Caco-2 (cell line): Measurements from ENCODE around the gene KRT24. TPM values are rescaled to one million over a fixed set of nuclear protein-coding genes. Genes with fewer than 3 reads are reported as not detected.

Experiments
- BruUV-seq: library from RNA; stranded (reverse); fragments of 400-500 nt; replicated peaks from 2 replicates; lab custom pipeline; 2021; lab: Mats Ljungman, UMichigan
- CTCF ChIA-PET: fragments of 300-600 bp; sonication (Branson Sonifier 250); formaldehyde crosslinking; loops from one replicate; lab custom pipeline; 2022; ENCODE audit warnings: antibody characterized with exemption; lab: Charles Lee
- POLR2A ChIA-PET: fragments of 300-600 bp; sonication (Branson Sonifier 250); formaldehyde crosslinking; loops from one replicate; lab custom pipeline; 2022; ENCODE audit warnings: antibody characterized with exemption; lab: Charles Lee
- DNase-seq, 2 experiments: peaks; one replicate each; pipeline versions ENCODE4 v3.0.0 to v3.0.0-alpha.2; 2020 to 2022
- H3K27me3 ChIP-seq: replicated peaks from 2 replicates; pipeline ENCODE4 v1.6.0; 2011; ENCODE audit warnings: low read length; ENCODE audit not compliant: control insufficient read depth, insufficient read depth
- H3K36me3 ChIP-seq: 2 replicates; pipeline ENCODE4 v1.5.1; 2011; ENCODE audit warnings: low read length; ENCODE audit not compliant: control insufficient read depth, insufficient read depth
- H3K4me1 ChIP-seq: fragments of 250-450 bp; sonication (Bioruptor Pico); 2 replicates; pipeline ENCODE4 v1.5.1; 2020; ENCODE audit warnings: mild to moderate bottlenecking
- H3K4me3 ChIP-seq: 2 replicates; pipeline ENCODE4 v1.5.1; 2011; ENCODE audit warnings: low read depth, mild to moderate bottlenecking, control low read depth, low read length
- H3K9me3 ChIP-seq: fragments of 250-450 bp; sonication (Bioruptor Pico); 2 replicates; pipeline ENCODE4 v1.5.1; 2020; ENCODE audit warnings: mild to moderate bottlenecking, moderate library complexity
- H3K27ac Mint-ChIP-seq: one replicate; pipeline ENCODE4 v1.8.0; 2022; ENCODE audit warnings: mixed read lengths; ENCODE audit not compliant: unreplicated experiment
- H3K27me3 Mint-ChIP-seq: one replicate; pipeline ENCODE4 v1.8.0; 2022; ENCODE audit warnings: mixed read lengths; ENCODE audit not compliant: insufficient read depth, unreplicated experiment
- H3K36me3 Mint-ChIP-seq: one replicate; pipeline ENCODE4 v1.8.0; 2022; ENCODE audit warnings: mild to moderate bottlenecking, mixed read lengths; ENCODE audit not compliant: insufficient read depth, unreplicated experiment
- H3K4me1 Mint-ChIP-seq: one replicate; pipeline ENCODE4 v1.8.0; 2022; ENCODE audit warnings: low read depth, mixed read lengths; ENCODE audit not compliant: unreplicated experiment
- H3K4me3 Mint-ChIP-seq: one replicate; pipeline ENCODE4 v1.8.0; 2022; ENCODE audit warnings: mild to moderate bottlenecking, moderate library complexity, mixed read lengths; ENCODE audit not compliant: unreplicated experiment
- H3K9me3 Mint-ChIP-seq: one replicate; pipeline ENCODE4 v1.8.0; 2022; ENCODE audit warnings: mixed read lengths; ENCODE audit not compliant: unreplicated experiment
- CTCF ChIP-seq, 2 experiments: fragments of 200-600 bp in 1 of 2; IDR thresholded peaks; 1 replicate in 1 of 2; 2 replicates in 1 of 2; pipeline versions ENCODE4 v1.5.1 to v1.8.0; 2011 to 2022; ENCODE audit warnings: antibody characterized with exemption in 1 of 2, control low read depth in 1 of 2, inconsistent platforms in 1 of 2, low read depth in 1 of 2, low read length in 1 of 2, mild to moderate bottlenecking in 1 of 2, moderate library complexity in 1 of 2; ENCODE audit not compliant: insufficient read depth in 1 of 2, severe bottlenecking in 1 of 2, unreplicated experiment in 1 of 2
- intact Hi-C: fragments of 100-400 bp; cut with micrococcal nuclease; formaldehyde crosslinking; loops from one replicate; pipeline ENCODE4 v1.10.0; 2022; ENCODE audit not compliant: unreplicated experiment
- total RNA-seq: library from RNA; stranded (reverse); gene quantifications from 2 replicates; pipeline ENCODE4 v1.2.3, GENCODE V29; 2022

KRT24 gene
- total RNA-seq, 1 experiment from 2014 or later = 0.16 TPM

DNA sequence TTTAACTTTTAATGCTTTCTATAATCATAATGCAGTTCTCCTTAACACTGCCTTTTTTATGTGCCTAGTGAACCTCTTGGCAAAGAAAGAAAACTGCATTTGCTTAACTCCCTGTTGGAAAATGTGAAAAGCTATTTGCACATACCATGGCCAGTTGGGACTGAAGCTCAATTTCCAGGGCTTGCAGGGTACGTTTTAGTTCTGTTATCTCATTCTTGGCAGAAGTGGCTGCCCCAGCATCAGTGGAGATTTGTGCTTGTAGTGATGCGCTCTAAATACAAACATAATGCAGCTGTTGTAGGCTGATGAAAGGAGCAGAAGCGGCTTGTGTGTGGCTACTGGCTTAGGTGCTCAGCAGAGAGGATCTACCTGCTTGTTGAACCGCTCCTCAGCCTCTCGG lies 3.7 kb downstream of the KRT24 start:
- no peaks in the 10 kb centered on the region for H3K9me3 ChIP-seq
- no peak overlapping the region for H3K4me3 Mint-ChIP-seq
- intact Hi-C loops = no loop called here
- H3K4me3 ChIP-seq = no peak overlapping the region
- H3K4me1 Mint-ChIP-seq = peaks cover 36% of the 10 kb centered on the region
- no peaks in the 10 kb centered on the region for H3K36me3 ChIP-seq
- CTCF ChIA-PET = interaction anchor here (0.6 kb wide), 1 partner anchor 224 kb away, joined by 3 read pairs; no protein-coding TSS in a partner anchor
- no peaks in the 10 kb centered on the region for H3K9me3 Mint-ChIP-seq
- H3K4me1 ChIP-seq = peaks cover 45% of the 10 kb centered on the region
- BruUV-seq = no TSS peak
- DNase-seq = no peak
- H3K27ac Mint-ChIP-seq = no peak overlapping the region
- H3K36me3 Mint-ChIP-seq = no peaks in the 10 kb centered on the region
- POLR2A ChIA-PET = interaction anchor here (0.6 kb wide), 1 partner anchor 74 kb away, joined by 3 read pairs; no protein-coding TSS in a partner anchor
- no peaks in the 10 kb centered on the region for H3K27me3 Mint-ChIP-seq
- H3K27me3 ChIP-seq = no peaks in the 10 kb centered on the region
- no peak for TF ChIP-seq CTCF (IDR thresholded peaks at IDR 0.05; ENCODE audit: insufficient read depth in 1 of 2, low read depth in 1 of 2, low read length in 1 of 2, severe bottlenecking in 1 of 2, unreplicated experiment in 1 of 2)

GRCh38 chr17:40699371-40699770 lies 4.2 kb downstream of the KRT24 start:
- no peaks in the 10 kb centered on the region for H3K36me3 ChIP-seq
- Mint-ChIP-seq H3K27me3 (no peaks in the 10 kb centered on the region), H3K4me1 (peaks cover 41% of the 10 kb centered on the region), H3K9me3 (no peaks in the 10 kb centered on the region), H3K4me3 (no peak overlapping the region), H3K36me3 (no peaks in the 10 kb centered on the region), H3K27ac (no peak overlapping the region)
- peaks cover 50% of the 10 kb centered on the region for H3K4me1 ChIP-seq
- H3K27me3 ChIP-seq = no peaks in the 10 kb centered on the region
- H3K4me3 ChIP-seq = no peak overlapping the region
- ChIA-PET POLR2A (interaction anchor here (0.6 kb wide), 1 partner anchor 74 kb away, joined by 3 read pairs; no protein-coding TSS in a partner anchor), CTCF (interaction anchor here (0.6 kb wide), 1 partner anchor 54 kb away, joined by 3 read pairs; no protein-coding TSS in a partner anchor)
- intact Hi-C loops = no loop called here
- no peak for DNase-seq
- BruUV-seq = no TSS peak
- no peak for TF ChIP-seq CTCF (IDR thresholded peaks at IDR 0.05; ENCODE audit: insufficient read depth in 1 of 2, low read depth in 1 of 2, low read length in 1 of 2, severe bottlenecking in 1 of 2, unreplicated experiment in 1 of 2)
- no peaks in the 10 kb centered on the region for H3K9me3 ChIP-seq

GRCh38 chr17:40697297-40697696 lies 6.3 kb downstream of the KRT24 start:
- peaks cover 46% of the 10 kb centered on the region for H3K4me1 ChIP-seq
- Mint-ChIP-seq H3K9me3 (no peaks in the 10 kb centered on the region), H3K27me3 (no peaks in the 10 kb centered on the region), H3K4me3 (no peak overlapping the region), H3K36me3 (no peaks in the 10 kb centered on the region), H3K27ac (no peak overlapping the region), H3K4me1 (peaks cover 32% of the 10 kb centered on the region)
- H3K27me3 ChIP-seq = no peaks in the 10 kb centered on the region
- POLR2A ChIA-PET = no interaction called here
- no peaks in the 10 kb centered on the region for H3K36me3 ChIP-seq
- no TSS peak for BruUV-seq
- H3K9me3 ChIP-seq = no peaks in the 10 kb centered on the region
- intact Hi-C loops = no loop called here
- no peak for TF ChIP-seq CTCF (IDR thresholded peaks at IDR 0.05; ENCODE audit: insufficient read depth in 1 of 2, low read depth in 1 of 2, low read length in 1 of 2, severe bottlenecking in 1 of 2, unreplicated experiment in 1 of 2)
- CTCF ChIA-PET = interaction anchor here (0.6 kb wide), 1 partner anchor 31 kb away, joined by 3 read pairs; no protein-coding TSS in a partner anchor
- H3K4me3 ChIP-seq = no peak overlapping the region
- DNase-seq = no peak
